MM.1S (cell line): Measurements from ENCODE around the gene BCAR1.

ENCODE experiments used
- DNase-seq: peaks from one replicate; pipeline ENCODE4 v3.0.0-alpha.2; 2015
- H2AFZ ChIP-seq: fragments of 300-600 bp; sonication (generic); 2 replicates; pipeline ENCODE4 v1.6.0; 2016; ENCODE audit warnings: antibody characterized with exemption, low read length
- H3F3A ChIP-seq: fragments of 300-600 bp; sonication (generic); 2 replicates; pipeline ENCODE4 v1.6.1; 2016; ENCODE audit warnings: mild to moderate bottlenecking, antibody characterized with exemption, low read length, moderate library complexity, mixed read lengths; ENCODE audit not compliant: insufficient read depth
- H3K27ac ChIP-seq: fragments of 300-600 bp; sonication (generic); 2 replicates; pipeline ENCODE4 v1.5.1; 2016; ENCODE audit warnings: mild to moderate bottlenecking, low read length
- H3K27me3 ChIP-seq: fragments of 300-600 bp; sonication (generic); replicated peaks from 2 replicates; pipeline ENCODE4 v1.6.0; 2016; ENCODE audit warnings: low read length; ENCODE audit not compliant: insufficient read depth
- H3K36me3 ChIP-seq: fragments of 300-600 bp; sonication (generic); replicated peaks from 2 replicates; pipeline ENCODE4 v1.6.1; 2016; ENCODE audit warnings: mild to moderate bottlenecking, low read length, mixed read lengths; ENCODE audit not compliant: insufficient read depth
- H3K4me1 ChIP-seq: fragments of 300-600 bp; sonication (generic); 2 replicates; pipeline ENCODE4 v1.6.1; 2016; ENCODE audit warnings: low read length, mixed read lengths
- H3K4me2 ChIP-seq: fragments of 300-600 bp; sonication (generic); 2 replicates; pipeline ENCODE4 v1.6.0; 2016; ENCODE audit warnings: low read depth, low read length
- H3K4me3 ChIP-seq: fragments of 300-600 bp; sonication (generic); 2 replicates; pipeline ENCODE4 v1.5.1; 2016; ENCODE audit warnings: low read length, mixed read lengths
- H3K79me2 ChIP-seq: fragments of 300-600 bp; sonication (generic); 2 replicates; pipeline ENCODE4 v1.6.1; 2016; ENCODE audit warnings: mixed run types, low read length, mixed read lengths
- H3K9ac ChIP-seq: fragments of 300-600 bp; sonication (generic); 2 replicates; pipeline ENCODE4 v1.6.1; 2016; ENCODE audit warnings: low read length, mixed read lengths
- H3K9me2 ChIP-seq: fragments of 300-600 bp; sonication (generic); replicated peaks from 2 replicates; pipeline ENCODE4 v1.6.1; 2016; ENCODE audit warnings: mild to moderate bottlenecking, low read length, mixed read lengths; ENCODE audit not compliant: insufficient read depth
- H3K9me3 ChIP-seq: fragments of 300-600 bp; sonication (generic); replicated peaks from 2 replicates; pipeline ENCODE4 v1.6.1; 2016; ENCODE audit warnings: mild to moderate bottlenecking, low read length, mixed read lengths; ENCODE audit not compliant: insufficient read depth
- H4K20me1 ChIP-seq: fragments of 300-600 bp; sonication (generic); 2 replicates; pipeline ENCODE4 v1.6.1; 2016; ENCODE audit warnings: mild to moderate bottlenecking, low read length, moderate library complexity, mixed read lengths; ENCODE audit not compliant: insufficient read depth
- EZH2 ChIP-seq: fragments of 300-600 bp; sonication (generic); optimal IDR thresholded peaks from 2 replicates; pipeline ENCODE3; 2017; ENCODE audit warnings: low read depth, mild to moderate bottlenecking, antibody characterized with exemption, low read length, mixed read lengths
- EZH2phosphoT487 ChIP-seq: fragments of 300-600 bp; sonication (generic); IDR thresholded peaks from 2 replicates; pipeline ENCODE4 v1.6.1; 2018; ENCODE audit warnings: antibody characterized with exemption, low read length
- TF ChIP-seq, protein P1 (sequence below): fragments of 300-600 bp; sonication (generic); IDR thresholded peaks from 2 replicates; pipeline ENCODE4 v1.5.1; 2016; ENCODE audit warnings: antibody characterized with exemption, low read length, mixed read lengths

Gene BCAR1

DNA sequence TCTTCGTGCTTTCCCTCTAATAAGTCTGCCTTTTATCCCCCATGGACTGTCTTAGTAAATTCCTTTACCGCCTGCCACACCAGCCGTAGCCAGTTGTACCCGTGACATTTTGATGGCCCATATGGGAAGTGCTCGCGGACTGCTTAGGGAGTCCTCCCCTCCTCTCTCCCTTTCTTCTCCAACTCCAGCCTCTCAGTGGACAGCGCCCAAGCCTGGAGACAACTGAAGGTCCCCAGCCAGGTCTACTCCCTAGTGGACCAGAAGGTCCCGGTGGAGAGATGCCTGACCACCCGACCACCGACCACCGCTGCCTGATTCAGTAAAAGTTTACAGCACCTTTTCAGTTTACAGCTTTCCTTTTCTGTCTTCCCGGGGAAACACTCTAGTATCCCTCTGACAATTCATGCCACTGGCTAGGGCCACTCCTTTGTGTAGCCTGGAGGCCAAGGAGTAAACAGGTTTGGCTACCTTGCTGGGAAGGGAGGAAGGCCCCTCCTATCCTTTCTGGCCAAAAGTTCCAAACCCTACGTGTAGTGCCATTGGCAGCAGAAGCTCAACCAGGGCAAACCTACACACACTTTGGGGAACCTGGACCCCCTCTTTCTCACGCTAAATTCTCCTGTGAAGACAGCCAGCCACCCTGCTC, 62.5 kb downstream of the BCAR1 start:
- H3K79me2 ChIP-seq: no peaks in the 10 kb centered on the region
- H3F3A ChIP-seq: no peaks in the 10 kb centered on the region
- H3K9ac ChIP-seq: no peak overlapping the region
- H3K9me3 ChIP-seq: no peaks in the 10 kb centered on the region
- H4K20me1 ChIP-seq: no peaks in the 10 kb centered on the region
- H3K9me2 ChIP-seq: no peaks in the 10 kb centered on the region
- H3K27me3 ChIP-seq: no peaks in the 10 kb centered on the region
- H3K36me3 ChIP-seq: no peaks in the 10 kb centered on the region
- H3K27ac ChIP-seq: no peak overlapping the region
- no peak overlapping the region for H3K4me3 ChIP-seq
- no peak overlapping the region for H2AFZ ChIP-seq
- no peak for DNase-seq
- H3K4me2 ChIP-seq: no peak overlapping the region
- TF ChIP-seq EZH2phosphoT487 (no peak), EZH2 (no peak)
- TF ChIP-seq, protein P1, sequence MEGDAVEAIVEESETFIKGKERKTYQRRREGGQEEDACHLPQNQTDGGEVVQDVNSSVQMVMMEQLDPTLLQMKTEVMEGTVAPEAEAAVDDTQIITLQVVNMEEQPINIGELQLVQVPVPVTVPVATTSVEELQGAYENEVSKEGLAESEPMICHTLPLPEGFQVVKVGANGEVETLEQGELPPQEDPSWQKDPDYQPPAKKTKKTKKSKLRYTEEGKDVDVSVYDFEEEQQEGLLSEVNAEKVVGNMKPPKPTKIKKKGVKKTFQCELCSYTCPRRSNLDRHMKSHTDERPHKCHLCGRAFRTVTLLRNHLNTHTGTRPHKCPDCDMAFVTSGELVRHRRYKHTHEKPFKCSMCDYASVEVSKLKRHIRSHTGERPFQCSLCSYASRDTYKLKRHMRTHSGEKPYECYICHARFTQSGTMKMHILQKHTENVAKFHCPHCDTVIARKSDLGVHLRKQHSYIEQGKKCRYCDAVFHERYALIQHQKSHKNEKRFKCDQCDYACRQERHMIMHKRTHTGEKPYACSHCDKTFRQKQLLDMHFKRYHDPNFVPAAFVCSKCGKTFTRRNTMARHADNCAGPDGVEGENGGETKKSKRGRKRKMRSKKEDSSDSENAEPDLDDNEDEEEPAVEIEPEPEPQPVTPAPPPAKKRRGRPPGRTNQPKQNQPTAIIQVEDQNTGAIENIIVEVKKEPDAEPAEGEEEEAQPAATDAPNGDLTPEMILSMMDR: no peak
- no peaks in the 10 kb centered on the region for H3K4me1 ChIP-seq

DNA sequence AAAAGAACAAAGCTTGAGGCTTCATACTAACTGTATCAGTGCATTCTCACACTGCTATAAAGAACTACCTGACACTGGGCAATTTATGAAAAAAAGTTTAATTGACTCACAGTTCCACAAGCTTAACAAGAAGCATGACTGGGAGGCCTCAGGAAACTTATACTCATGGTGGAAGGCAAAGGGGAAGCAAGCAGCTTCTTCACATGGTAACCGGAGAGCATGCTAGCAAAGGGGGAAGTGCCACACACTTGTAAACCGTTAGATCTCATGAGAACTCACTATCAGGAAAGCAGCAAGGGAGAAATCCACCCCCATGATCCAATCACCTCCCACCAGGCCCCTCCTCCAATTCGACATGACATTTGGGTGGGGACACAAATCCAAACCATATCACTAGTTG, 69.8 kb downstream of the BCAR1 start:
- H3K9me2 ChIP-seq: no peaks in the 10 kb centered on the region
- no peak overlapping the region for H3K27ac ChIP-seq
- no peaks in the 10 kb centered on the region for H3F3A ChIP-seq
- H3K9me3 ChIP-seq: no peaks in the 10 kb centered on the region
- H3K4me1 ChIP-seq: no peaks in the 10 kb centered on the region
- no peaks in the 10 kb centered on the region for H3K27me3 ChIP-seq
- no peak for TF ChIP-seq EZH2phosphoT487
- TF ChIP-seq, protein P1: no peak
- no peak for TF ChIP-seq EZH2
- H3K36me3 ChIP-seq: no peaks in the 10 kb centered on the region
- no peak overlapping the region for H2AFZ ChIP-seq
- no peaks in the 10 kb centered on the region for H4K20me1 ChIP-seq
- no peak for DNase-seq
- no peaks in the 10 kb centered on the region for H3K79me2 ChIP-seq
- no peak overlapping the region for H3K4me3 ChIP-seq
- no peak overlapping the region for H3K9ac ChIP-seq
- H3K4me2 ChIP-seq: no peak overlapping the region

DNA sequence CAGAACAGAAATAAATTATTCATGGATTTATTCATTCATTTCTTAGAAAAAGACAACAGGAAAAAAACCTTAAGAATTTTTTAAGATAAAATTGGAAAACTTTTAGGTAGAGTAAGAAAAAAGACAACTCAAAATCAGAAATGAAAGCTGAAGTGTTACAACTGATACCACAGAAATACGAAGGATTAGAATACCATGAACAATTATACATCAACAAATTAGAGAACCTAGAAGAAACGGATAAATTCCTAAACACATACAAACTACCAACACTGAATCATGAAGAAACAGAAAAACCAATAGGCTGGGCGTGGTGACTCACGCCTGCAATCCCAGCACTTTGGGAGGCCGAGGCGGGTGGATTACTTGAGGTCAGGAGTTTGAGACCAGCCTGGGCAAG, 72.2 kb downstream of the BCAR1 start:
- Histone ChIP-seq H3K9ac (no peak overlapping the region), H3K4me3 (no peak overlapping the region), H3K9me3 (no peaks in the 10 kb centered on the region), H2AFZ (no peak overlapping the region), H3K27me3 (no peaks in the 10 kb centered on the region), H3K4me2 (no peak overlapping the region), H4K20me1 (no peaks in the 10 kb centered on the region), H3K27ac (no peak overlapping the region), H3K36me3 (no peaks in the 10 kb centered on the region), H3K4me1 (no peaks in the 10 kb centered on the region), H3K9me2 (no peaks in the 10 kb centered on the region), H3K79me2 (no peaks in the 10 kb centered on the region), H3F3A (no peaks in the 10 kb centered on the region)
- TF ChIP-seq, protein P1: no peak
- TF ChIP-seq EZH2 (no peak), EZH2phosphoT487 (no peak)
- DNase-seq: no peak
